HepG2 (cell line): ENCODE results near the gene KRTDAP. TPM values are rescaled to one million over a fixed set of nuclear protein-coding genes. Genes with fewer than 3 reads are reported as not detected.

ENCODE experiments used
- ATAC-seq: fragments of 200-7000 bp; cut with Tn5 transposase; 3 replicates; pipeline ENCODE4 v1.9.1; 2020; ENCODE audit warnings: mild to moderate bottlenecking, moderate library complexity
- BruUV-seq: library from RNA; stranded (reverse); fragments of 400-500 nt; replicated peaks from 2 replicates; lab custom pipeline; 2021; lab: Mats Ljungman, UMichigan
- CTCF ChIA-PET: fragments of 300-600 bp; formaldehyde crosslinking; extraction: SDS; loops from one replicate; lab custom pipeline; 2021; ENCODE audit warnings: low total read pairs, inconsistent platforms, low intra/inter-chr PET ratio; lab: Yijun Ruan, JAX
- POLR2A ChIA-PET: fragments of 350-600 bp; sonication (Branson Sonifier 250); formaldehyde crosslinking; loops from one replicate; lab custom pipeline; 2020; ENCODE audit warnings: antibody characterized with exemption, inconsistent platforms; lab: Yijun Ruan, JAX
- DNase-seq: peaks from one replicate; pipeline ENCODE4 v3.0.0-alpha.2; 2015; ENCODE audit warnings: low spot score
- FAIRE-seq: peaks from 3 replicates; lab custom pipeline; 2011; peaks lifted over from hg19 to GRCh38; lab: Jason Lieb, UNC
- H2AFZ ChIP-seq: one replicate; pipeline ENCODE4 v1.6.1; 2011; ENCODE audit warnings: low read length, inconsistent platforms
- H3K27ac ChIP-seq: fragments of 300-600 bp; 3 replicates; pipeline ENCODE4 v1.8.0; 2011; ENCODE audit warnings: mixed run types, mild to moderate bottlenecking, mixed read lengths, low read length, inconsistent platforms; ENCODE audit not compliant: insufficient read depth; ENCODE audit errors: extremely low read length
- H3K27me3 ChIP-seq, 2 experiments: fragments of 200-600 bp in 1 of 2; 2 replicates in 1 of 2; 3 replicates in 1 of 2; pipeline versions ENCODE4 v1.6.0 to v1.8.0; 2011; ENCODE audit warnings: low read length in 2 of 2, mild to moderate bottlenecking in 2 of 2, moderate library complexity in 2 of 2, inconsistent platforms in 1 of 2; ENCODE audit not compliant: insufficient read depth in 2 of 2, control insufficient read depth in 1 of 2
- H3K36me3 ChIP-seq, 2 experiments: fragments of 200-600 bp in 1 of 2; replicated peaks in 1 of 2; 2 replicates in 1 of 2; 3 replicates in 1 of 2; pipeline versions ENCODE4 v1.5.1 to v1.8.0; 2011; ENCODE audit warnings: low read length in 2 of 2, inconsistent platforms in 1 of 2; ENCODE audit not compliant: insufficient read depth in 2 of 2, control insufficient read depth in 1 of 2
- H3K4me1 ChIP-seq: 2 replicates; pipeline ENCODE4 v1.5.1; 2012; ENCODE audit warnings: low read length, inconsistent platforms; ENCODE audit not compliant: insufficient read depth
- H3K4me2 ChIP-seq: 2 replicates; pipeline ENCODE4 v1.6.0; 2011; ENCODE audit warnings: low read depth, low read length, inconsistent platforms
- H3K4me3 ChIP-seq, 3 experiments: fragments of 200-600 bp in 1 of 3; sonication (generic), shearing (Covaris generic) in 1 of 3; replicated peaks in 1 of 3; 2 replicates each; pipeline ENCODE4 v1.5.1; 2011 to 2016; ENCODE audit warnings: low read length in 3 of 3, inconsistent platforms in 2 of 3, low read depth in 2 of 3, mild to moderate bottlenecking in 2 of 3, control low read depth in 1 of 3, mixed read lengths in 1 of 3; ENCODE audit not compliant: insufficient read depth in 1 of 3
- H3K79me2 ChIP-seq: one replicate; pipeline ENCODE4 v1.6.1; 2011; ENCODE audit warnings: low read length, inconsistent platforms; ENCODE audit not compliant: insufficient read depth
- H3K9ac ChIP-seq: 2 replicates; pipeline ENCODE4 v1.6.0; 2011; ENCODE audit warnings: mild to moderate bottlenecking, low read depth, low read length, inconsistent platforms; ENCODE audit not compliant: insufficient read depth
- H3K9me3 ChIP-seq: 2 replicates; pipeline ENCODE4 v1.5.1; 2012; ENCODE audit warnings: mild to moderate bottlenecking, low read length
- H4K20me1 ChIP-seq: 2 replicates; pipeline ENCODE4 v1.6.0; 2011; ENCODE audit warnings: inconsistent platforms, mild to moderate bottlenecking, low read length, moderate library complexity; ENCODE audit not compliant: insufficient read depth
- ARNTL ChIP-seq: sonication (generic); formaldehyde crosslinking; IDR thresholded peaks from 2 replicates; pipeline ENCODE4 v1.4.0; 2020; ENCODE audit warnings: mild to moderate bottlenecking, missing genetic modification reagents
- GABPA ChIP-seq, 2 experiments: IDR thresholded peaks; 2 replicates each; pipeline ENCODE4 v1.6.1; 2011 to 2016; ENCODE audit warnings: low read depth in 2 of 2, low read length in 1 of 2, missing biosample characterization in 1 of 2, missing genetic modification characterization in 1 of 2
- MEIS1 ChIP-seq: sonication (generic); formaldehyde crosslinking; IDR thresholded peaks from 2 replicates; pipeline ENCODE4 v1.9.0; 2021; ENCODE audit warnings: mild to moderate bottlenecking, missing genetic modification reagents, moderate library complexity, borderline replicate concordance
- MIER3 ChIP-seq: IDR thresholded peaks from 2 replicates; pipeline ENCODE4 v1.6.1; 2016; ENCODE audit warnings: missing compliant biosample characterization, borderline replicate concordance
- MIXL1 ChIP-seq: IDR thresholded peaks from 2 replicates; pipeline ENCODE4 v1.6.1; 2016
- NCOA2 ChIP-seq: sonication (generic); formaldehyde crosslinking; IDR thresholded peaks from 2 replicates; pipeline ENCODE4 v1.8.0; 2022; ENCODE audit warnings: inconsistent platforms
- POGZ ChIP-seq: sonication (generic); formaldehyde crosslinking; IDR thresholded peaks from 2 replicates; pipeline ENCODE4 v1.4.0; 2020; ENCODE audit warnings: mild to moderate bottlenecking, missing genetic modification reagents
- PRDM4 ChIP-seq: sonication (generic); formaldehyde crosslinking; IDR thresholded peaks from 2 replicates; pipeline ENCODE4 v1.9.0; 2021; ENCODE audit warnings: missing genetic modification reagents, borderline replicate concordance
- REPIN1 ChIP-seq: sonication (generic); formaldehyde crosslinking; IDR thresholded peaks from 2 replicates; pipeline ENCODE4 v1.8.0; 2022; ENCODE audit warnings: missing genetic modification reagents, low read depth, mild to moderate bottlenecking, borderline replicate concordance
- RFX5 ChIP-seq: IDR thresholded peaks from 2 replicates; pipeline ENCODE4 v1.6.1; 2011; ENCODE audit warnings: low read depth, low read length, improper control_type of control experiment
- TRIM24 ChIP-seq: sonication (generic); formaldehyde crosslinking; IDR thresholded peaks from 2 replicates; pipeline ENCODE4 v1.8.0; 2022; ENCODE audit warnings: mild to moderate bottlenecking, missing genetic modification reagents
- ZNF136 ChIP-seq: sonication (generic); formaldehyde crosslinking; IDR thresholded peaks from 2 replicates; pipeline ENCODE4 v1.8.1; 2022; ENCODE audit warnings: low read depth, mild to moderate bottlenecking, moderate library complexity, missing genetic modification reagents
- ZNF225 ChIP-seq: sonication (generic); formaldehyde crosslinking; IDR thresholded peaks from 2 replicates; pipeline ENCODE4 v1.4.0; 2020; ENCODE audit warnings: mild to moderate bottlenecking, missing genetic modification reagents
- ZNF3 ChIP-seq: IDR thresholded peaks from 2 replicates; pipeline ENCODE4 v1.7.0; 2017; ENCODE audit warnings: inconsistent platforms
- ZNF704 ChIP-seq: sonication (generic); formaldehyde crosslinking; IDR thresholded peaks from 2 replicates; pipeline ENCODE4 v1.8.1; 2023; ENCODE audit warnings: mild to moderate bottlenecking, inconsistent platforms, moderate library complexity, missing genetic modification reagents, borderline replicate concordance
- WGBS: methylation state at CpG from one replicate; pipeline ENCODE4 v1.1.6; 2017; ENCODE audit warnings: low lambda C conversion rate; 5-methylcytosine and 5-hydroxymethylcytosine counted together
- in situ Hi-C: cut with HindIII; loops from 2 replicates; pipeline ENCODE4 v1.10.0; 2017; ENCODE audit warnings: low pct_unique_long_range_greater_than_20kb; ENCODE audit not compliant: extremely low pct_ligation_motif_present
- intact Hi-C: fragments of 100-400 bp; cut with micrococcal nuclease; formaldehyde crosslinking; loops from one replicate; pipeline ENCODE4 v1.10.0; 2022; ENCODE audit not compliant: unreplicated experiment
- polyA plus RNA-seq, 8 experiments: library from polyadenylated mRNA; depleted of rRNA in 3 of 8; stranded (reverse) in 7 of 8; unstranded in 1 of 8; fragments of >200 nt; fragmentation: Illumina TruSeq in 4 of 8; extraction: Trizol in 4 of 8; gene quantifications; 2 replicates each; pipeline versions ENCODE4 v1.2.1 to v1.2.3, GENCODE V29; 2011 to 2016; ENCODE audit warnings: low read depth in 4 of 8, missing spikeins in 1 of 8, mixed read lengths in 1 of 8; ENCODE audit not compliant: insufficient read depth in 1 of 8
- total RNA-seq, 5 experiments: library from RNA; depleted of rRNA; stranded (reverse); fragments of >200 nt; fragmentation: Illumina TruSeq; extraction: Trizol; gene quantifications; 2 replicates each; pipeline ENCODE4 v1.2.3, GENCODE V29; 2016; ENCODE audit warnings: low read depth in 1 of 5
- TF ChIP-seq, protein P1 (sequence below): IDR thresholded peaks from 2 replicates; pipeline ENCODE4 v1.6.1; 2016; ENCODE audit warnings: missing genetic modification reagents, missing compliant biosample characterization
- TF ChIP-seq, protein P2 (sequence below): sonication (generic); formaldehyde crosslinking; IDR thresholded peaks from 2 replicates; pipeline ENCODE4 v1.4.0; 2020; ENCODE audit warnings: mild to moderate bottlenecking, missing genetic modification reagents, borderline replicate concordance

KRTDAP gene
- total and polyA plus RNA-seq, 2 of the 13 experiments (the other 11 are each of a cell fraction or from before 2014, with no cell fraction given): 0.86 to 1.5 TPM

DNA sequence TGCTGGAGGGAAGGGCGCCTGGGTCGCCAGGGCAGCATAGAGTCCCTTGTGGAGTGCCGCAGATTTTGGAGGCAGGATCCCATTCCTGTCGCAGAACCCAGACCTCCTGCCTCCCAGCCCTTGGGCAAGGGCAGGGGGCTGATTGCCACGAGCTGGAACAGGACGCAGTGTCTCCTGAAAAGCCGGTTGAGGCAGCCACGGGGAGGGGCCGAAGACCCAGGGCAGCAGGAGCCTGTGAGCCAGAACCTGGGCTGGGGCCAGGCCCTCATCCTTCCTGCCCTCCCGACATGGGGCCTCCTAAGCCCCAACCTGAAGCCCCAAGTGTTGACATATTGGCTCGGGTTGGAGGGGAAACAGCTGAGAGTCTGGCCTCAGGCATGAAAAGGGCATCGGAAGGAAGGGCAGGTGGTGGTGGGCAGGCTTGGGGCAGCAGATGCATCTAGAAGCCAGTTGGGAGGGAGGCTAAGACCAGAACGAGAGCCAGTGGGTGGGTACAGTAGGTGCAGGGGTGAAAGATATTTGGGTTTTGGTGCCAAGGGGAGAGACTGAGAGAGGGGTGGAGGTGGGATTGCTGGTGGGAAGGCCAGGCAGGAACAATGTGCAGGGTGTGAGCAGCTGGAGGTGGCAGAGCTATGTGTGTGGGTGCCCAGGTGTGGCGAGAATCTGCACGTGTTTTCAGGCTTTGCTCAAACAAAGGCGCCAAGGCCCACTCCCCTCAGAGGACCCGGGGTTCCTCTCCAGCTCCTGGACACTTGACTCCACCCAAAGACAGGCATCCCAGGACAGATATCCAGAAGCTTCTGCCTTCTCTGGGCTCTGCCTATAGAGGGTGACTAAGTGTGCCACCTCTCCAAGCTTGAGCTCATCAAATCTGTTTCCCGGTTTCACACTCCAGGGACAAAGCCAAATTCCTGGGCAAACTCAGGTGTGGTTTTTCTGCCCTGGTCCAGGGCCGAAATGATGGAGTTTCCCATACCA is 39.3 kb upstream of the KRTDAP start:
- ChIA-PET CTCF (no interaction called here), POLR2A (no interaction called here)
- Histone ChIP-seq H2AFZ (no peak overlapping the region), H3K27ac (no peak overlapping the region), H3K9ac (no peak overlapping the region), H3K4me2 (no peak overlapping the region), H3K9me3 (no peaks in the 10 kb centered on the region), H4K20me1 (no peaks in the 10 kb centered on the region), H3K4me1 (peaks cover 27% of the 10 kb centered on the region), H3K4me3 (no peak overlapping the region), H3K36me3 (no peaks in the 10 kb centered on the region), H3K79me2 (no peaks in the 10 kb centered on the region), H3K27me3 (peaks cover 9 to 29% of the 10 kb centered on the region in 2 experiments)
- in situ Hi-C loops (no loop called here), intact Hi-C loops (no loop called here)
- no peak for TF ChIP-seq ARNTL (CRISPR knock-in tag)
- TF ChIP-seq ZNF704: no peak
- TF ChIP-seq ZNF225: no peak
- TF ChIP-seq NCOA2 (CRISPR knock-in tag): no peak
- TF ChIP-seq, protein P1, sequence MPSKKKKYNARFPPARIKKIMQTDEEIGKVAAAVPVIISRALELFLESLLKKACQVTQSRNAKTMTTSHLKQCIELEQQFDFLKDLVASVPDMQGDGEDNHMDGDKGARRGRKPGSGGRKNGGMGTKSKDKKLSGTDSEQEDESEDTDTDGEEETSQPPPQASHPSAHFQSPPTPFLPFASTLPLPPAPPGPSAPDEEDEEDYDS (CRISPR knock-in tag): no peak
- TF ChIP-seq ZNF136 (CRISPR knock-in tag): no peak
- TF ChIP-seq, protein P2, sequence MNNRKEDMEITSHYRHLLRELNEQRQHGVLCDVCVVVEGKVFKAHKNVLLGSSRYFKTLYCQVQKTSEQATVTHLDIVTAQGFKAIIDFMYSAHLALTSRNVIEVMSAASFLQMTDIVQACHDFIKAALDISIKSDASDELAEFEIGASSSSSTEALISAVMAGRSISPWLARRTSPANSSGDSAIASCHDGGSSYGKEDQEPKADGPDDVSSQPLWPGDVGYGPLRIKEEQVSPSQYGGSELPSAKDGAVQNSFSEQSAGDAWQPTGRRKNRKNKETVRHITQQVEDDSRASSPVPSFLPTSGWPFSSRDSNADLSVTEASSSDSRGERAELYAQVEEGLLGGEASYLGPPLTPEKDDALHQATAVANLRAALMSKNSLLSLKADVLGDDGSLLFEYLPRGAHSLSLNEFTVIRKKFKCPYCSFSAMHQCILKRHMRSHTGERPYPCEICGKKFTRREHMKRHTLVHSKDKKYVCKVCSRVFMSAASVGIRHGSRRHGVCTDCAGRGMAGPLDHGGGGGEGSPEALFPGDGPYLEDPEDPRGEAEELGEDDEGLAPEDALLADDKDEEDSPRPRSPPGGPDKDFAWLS (CRISPR knock-in tag): no peak
- TF ChIP-seq REPIN1 (CRISPR knock-in tag): no peak
- no peak for TF ChIP-seq POGZ (CRISPR knock-in tag)
- no peak for TF ChIP-seq MIXL1
- no peak for TF ChIP-seq GABPA (IDR thresholded peaks at IDR 0.05; ENCODE audit: low read depth, low read length)
- no peak for TF ChIP-seq GABPA (CRISPR knock-in tag; IDR thresholded peaks at IDR 0.05; ENCODE audit: low read depth)
- TF ChIP-seq TRIM24 (CRISPR knock-in tag): no peak
- TF ChIP-seq ZNF3 (CRISPR knock-in tag): no peak
- no peak for TF ChIP-seq MEIS1 (CRISPR knock-in tag)
- no peak for TF ChIP-seq RFX5
- no peak for TF ChIP-seq PRDM4 (CRISPR knock-in tag)
- TF ChIP-seq MIER3 (CRISPR knock-in tag): no peak
- no peak for DNase-seq
- 27% methylated on average over 16 of the region's 19 CpGs for WGBS
- FAIRE-seq: no peak
- ATAC-seq: no peak
- no TSS peak for BruUV-seq
